Measurements from ENCODE around the gene KMT2E.

GRCh38 chr7:105036217-105037168, 22.5 kb downstream of the KMT2E start:
- TF ChIP-seq CTCF (IDR thresholded peaks at IDR 0.05) (no peak), POLR2A (IDR thresholded peaks at IDR 0.05) (no peak)
